WTC11 (cell line): ENCODE data around the gene AP3D1.

Experiments
- CREM ChIP-seq: sonication (generic); formaldehyde crosslinking; IDR thresholded peaks from 2 replicates; pipeline ENCODE4 v1.8.1; 2022; ENCODE audit warnings: mild to moderate bottlenecking, missing genetic modification reagents, moderate library complexity
- CTCF ChIP-seq: fragments of 200-600 bp; IDR thresholded peaks from 2 replicates; pipeline ENCODE4 v1.8.0; 2022; ENCODE audit warnings: antibody characterized with exemption
- ERG ChIP-seq: fragments of 250-450 bp; sonication (Bioruptor Pico); IDR thresholded peaks from 2 replicates; pipeline ENCODE4 v1.8.0; 2021; ENCODE audit warnings: mild to moderate bottlenecking
- GABPB1 ChIP-seq: sonication (generic); formaldehyde crosslinking; IDR thresholded peaks from 2 replicates; pipeline ENCODE4 v1.8.1; 2023; ENCODE audit warnings: mild to moderate bottlenecking, missing genetic modification reagents
- MAX ChIP-seq: sonication (generic); formaldehyde crosslinking; IDR thresholded peaks from 2 replicates; pipeline ENCODE4 v1.8.0; 2022; ENCODE audit warnings: mild to moderate bottlenecking, missing genetic modification reagents
- PRRX2 ChIP-seq: fragments of 250-450 bp; sonication (Bioruptor Pico); IDR thresholded peaks from 2 replicates; pipeline ENCODE4 v1.8.0; 2021; ENCODE audit warnings: mild to moderate bottlenecking
- TEAD4 ChIP-seq: sonication (generic); formaldehyde crosslinking; IDR thresholded peaks from 2 replicates; pipeline ENCODE4 v1.8.0; 2022; ENCODE audit warnings: mild to moderate bottlenecking, missing genetic modification reagents
- ZMAT4 ChIP-seq: fragments of 250-450 bp; sonication (Bioruptor Pico); IDR thresholded peaks from 2 replicates; pipeline ENCODE4 v1.9.0; 2021; ENCODE audit warnings: mild to moderate bottlenecking
- ZNF423 ChIP-seq: fragments of 250-450 bp; sonication (Bioruptor Pico); IDR thresholded peaks from 2 replicates; pipeline ENCODE4 v2.1.2; 2022; ENCODE audit warnings: mild to moderate bottlenecking, moderate library complexity
- ZNF671 ChIP-seq: fragments of 250-450 bp; sonication (Bioruptor Pico); IDR thresholded peaks from 2 replicates; pipeline ENCODE4 v1.8.0; 2021; ENCODE audit warnings: mild to moderate bottlenecking
- TF ChIP-seq, protein P1 (sequence below): sonication (generic); formaldehyde crosslinking; IDR thresholded peaks from 2 replicates; pipeline ENCODE4 v1.8.1; 2022; ENCODE audit warnings: missing genetic modification reagents, borderline replicate concordance
- TF ChIP-seq, protein P2 (sequence below): sonication (generic); formaldehyde crosslinking; IDR thresholded peaks from 2 replicates; pipeline ENCODE4 v1.8.1; 2022; ENCODE audit warnings: low read depth, missing genetic modification reagents, borderline replicate concordance
- TF ChIP-seq, protein P3 (sequence below): sonication (generic); formaldehyde crosslinking; IDR thresholded peaks from 2 replicates; pipeline ENCODE4 v1.8.1; 2023; ENCODE audit warnings: mild to moderate bottlenecking, missing genetic modification reagents, borderline replicate concordance

GRCh38 chr19:2063824-2064223, 87.5 kb downstream of the AP3D1 start:
- no peak for TF ChIP-seq ZMAT4 (CRISPR knock-in tag)
- no peak for TF ChIP-seq ZNF671 (CRISPR knock-in tag)
- TF ChIP-seq, protein P1, sequence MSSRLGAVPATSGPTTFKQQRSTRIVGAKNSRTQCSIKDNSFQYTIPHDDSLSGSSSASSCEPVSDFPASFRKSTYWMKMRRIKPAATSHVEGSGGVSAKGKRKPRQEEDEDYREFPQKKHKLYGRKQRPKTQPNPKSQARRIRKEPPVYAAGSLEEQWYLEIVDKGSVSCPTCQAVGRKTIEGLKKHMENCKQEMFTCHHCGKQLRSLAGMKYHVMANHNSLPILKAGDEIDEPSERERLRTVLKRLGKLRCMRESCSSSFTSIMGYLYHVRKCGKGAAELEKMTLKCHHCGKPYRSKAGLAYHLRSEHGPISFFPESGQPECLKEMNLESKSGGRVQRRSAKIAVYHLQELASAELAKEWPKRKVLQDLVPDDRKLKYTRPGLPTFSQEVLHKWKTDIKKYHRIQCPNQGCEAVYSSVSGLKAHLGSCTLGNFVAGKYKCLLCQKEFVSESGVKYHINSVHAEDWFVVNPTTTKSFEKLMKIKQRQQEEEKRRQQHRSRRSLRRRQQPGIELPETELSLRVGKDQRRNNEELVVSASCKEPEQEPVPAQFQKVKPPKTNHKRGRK (CRISPR knock-in tag): no peak
- no peak for TF ChIP-seq CTCF
- no peak for TF ChIP-seq MAX
- no peak for TF ChIP-seq PRRX2 (CRISPR knock-in tag)
- TF ChIP-seq, protein P2, sequence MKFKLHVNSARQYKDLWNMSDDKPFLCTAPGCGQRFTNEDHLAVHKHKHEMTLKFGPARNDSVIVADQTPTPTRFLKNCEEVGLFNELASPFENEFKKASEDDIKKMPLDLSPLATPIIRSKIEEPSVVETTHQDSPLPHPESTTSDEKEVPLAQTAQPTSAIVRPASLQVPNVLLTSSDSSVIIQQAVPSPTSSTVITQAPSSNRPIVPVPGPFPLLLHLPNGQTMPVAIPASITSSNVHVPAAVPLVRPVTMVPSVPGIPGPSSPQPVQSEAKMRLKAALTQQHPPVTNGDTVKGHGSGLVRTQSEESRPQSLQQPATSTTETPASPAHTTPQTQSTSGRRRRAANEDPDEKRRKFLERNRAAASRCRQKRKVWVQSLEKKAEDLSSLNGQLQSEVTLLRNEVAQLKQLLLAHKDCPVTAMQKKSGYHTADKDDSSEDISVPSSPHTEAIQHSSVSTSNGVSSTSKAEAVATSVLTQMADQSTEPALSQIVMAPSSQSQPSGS (CRISPR knock-in tag): no peak
- TF ChIP-seq, protein P3, sequence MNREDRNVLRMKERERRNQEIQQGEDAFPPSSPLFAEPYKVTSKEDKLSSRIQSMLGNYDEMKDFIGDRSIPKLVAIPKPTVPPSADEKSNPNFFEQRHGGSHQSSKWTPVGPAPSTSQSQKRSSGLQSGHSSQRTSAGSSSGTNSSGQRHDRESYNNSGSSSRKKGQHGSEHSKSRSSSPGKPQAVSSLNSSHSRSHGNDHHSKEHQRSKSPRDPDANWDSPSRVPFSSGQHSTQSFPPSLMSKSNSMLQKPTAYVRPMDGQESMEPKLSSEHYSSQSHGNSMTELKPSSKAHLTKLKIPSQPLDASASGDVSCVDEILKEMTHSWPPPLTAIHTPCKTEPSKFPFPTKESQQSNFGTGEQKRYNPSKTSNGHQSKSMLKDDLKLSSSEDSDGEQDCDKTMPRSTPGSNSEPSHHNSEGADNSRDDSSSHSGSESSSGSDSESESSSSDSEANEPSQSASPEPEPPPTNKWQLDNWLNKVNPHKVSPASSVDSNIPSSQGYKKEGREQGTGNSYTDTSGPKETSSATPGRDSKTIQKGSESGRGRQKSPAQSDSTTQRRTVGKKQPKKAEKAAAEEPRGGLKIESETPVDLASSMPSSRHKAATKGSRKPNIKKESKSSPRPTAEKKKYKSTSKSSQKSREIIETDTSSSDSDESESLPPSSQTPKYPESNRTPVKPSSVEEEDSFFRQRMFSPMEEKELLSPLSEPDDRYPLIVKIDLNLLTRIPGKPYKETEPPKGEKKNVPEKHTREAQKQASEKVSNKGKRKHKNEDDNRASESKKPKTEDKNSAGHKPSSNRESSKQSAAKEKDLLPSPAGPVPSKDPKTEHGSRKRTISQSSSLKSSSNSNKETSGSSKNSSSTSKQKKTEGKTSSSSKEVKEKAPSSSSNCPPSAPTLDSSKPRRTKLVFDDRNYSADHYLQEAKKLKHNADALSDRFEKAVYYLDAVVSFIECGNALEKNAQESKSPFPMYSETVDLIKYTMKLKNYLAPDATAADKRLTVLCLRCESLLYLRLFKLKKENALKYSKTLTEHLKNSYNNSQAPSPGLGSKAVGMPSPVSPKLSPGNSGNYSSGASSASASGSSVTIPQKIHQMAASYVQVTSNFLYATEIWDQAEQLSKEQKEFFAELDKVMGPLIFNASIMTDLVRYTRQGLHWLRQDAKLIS (CRISPR knock-in tag): no peak
- no peak for TF ChIP-seq GABPB1
- no peak for TF ChIP-seq TEAD4 (CRISPR knock-in tag)
- no peak for TF ChIP-seq ERG (CRISPR knock-in tag)
- no peak for TF ChIP-seq CREM (CRISPR knock-in tag)
- no peak for TF ChIP-seq ZNF423 (CRISPR knock-in tag)
